ENCODE measurements around the gene PCGF1. TPM values are rescaled to one million over a fixed set of nuclear protein-coding genes. Genes with fewer than 3 reads are reported as not detected.

Gene PCGF1
- total and polyA plus RNA-seq, 2 of the 4 experiments (the other 2 are of a cell fraction): 23.4 to 31.4 TPM

GRCh38 chr2:74554820-74555531 lies 47.5 kb upstream of the PCGF1 start:
- Histone ChIP-seq H3K56ac (ENCODE audit: extremely low read depth, insufficient read depth, low read length) (peak overlapping the region; percentile 66), H4K8ac (ENCODE audit: low read depth in 2 of 2, low read length in 2 of 2) (peak overlapping the region; percentile 40 to 79), H3K4me2 (ENCODE audit: low read depth, low read length) (peak overlapping the region; percentile 88), H3K4me1 (ENCODE audit: control insufficient read depth, insufficient read depth, low read length) (peaks cover 16% of the 10 kb centered on the region), H2AK9ac (replicated peaks; ENCODE audit: low read depth, low read length, poor library complexity) (peak overlapping the region; percentile 92), H4K91ac (ENCODE audit: insufficient read depth, low read depth, low read length) (peak overlapping the region; percentile 81), H3K9me1 (ENCODE audit: insufficient read depth, low read length) (peaks cover 14% of the 10 kb centered on the region; the same call in 1 of the 2 replicates), H2BK120ac (ENCODE audit: low read depth, low read length) (peak overlapping the region; percentile 85), H3K27ac (ENCODE audit: insufficient read depth, low read length) (peak overlapping the region; percentile 78), H3K79me1 (ENCODE audit: low read depth in 1 of 2, low read length in 2 of 2) (peaks cover 14 to 60% of the 10 kb centered on the region in 2 experiments), H3K14ac (replicated peaks; ENCODE audit: low read depth, low read length) (peak overlapping the region; percentile 93), H3K9me3 (ENCODE audit: control insufficient read depth, insufficient read depth, low read length) (no peaks in the 10 kb centered on the region), H3K18ac (ENCODE audit: low read depth, low read length) (peak overlapping the region; percentile 30), H4K20me1 (ENCODE audit: insufficient read depth, low read length) (no peaks in the 10 kb centered on the region; the same call in 1 of the 2 replicates), H2BK5ac (ENCODE audit: low read depth, low read length, poor library complexity, severe bottlenecking) (peak overlapping the region; percentile 61), H2BK20ac (ENCODE audit: low read depth, low read length) (peak overlapping the region; percentile 39; the same call in 1 of the 2 replicates), H3K27me3 (ENCODE audit: control insufficient read depth, insufficient read depth, low read length) (no peaks in the 10 kb centered on the region), H4K5ac (ENCODE audit: low read depth, low read length) (peak overlapping the region; percentile 66), H2AFZ (replicated peaks; ENCODE audit: low read length, poor library complexity) (peak overlapping the region; percentile 95), H2BK15ac (ENCODE audit: low read depth, low read length) (peak overlapping the region; percentile 70; the same call in 2 of the 3 replicates), H3K9ac (ENCODE audit: low read depth, low read length) (peak overlapping the region; percentile 90), H3K23ac (ENCODE audit: low read depth, low read length) (peak overlapping the region; percentile 93), H3K36me3 (ENCODE audit: control insufficient read depth, insufficient read depth, low read length) (peaks cover 21% of the 10 kb centered on the region), H3K4me3 (ENCODE audit: insufficient read depth, low read depth, low read length) (peak overlapping the region; percentile 78), H2AK5ac (ENCODE audit: low read depth, low read length) (peak overlapping the region; percentile 37), H3K4ac (ENCODE audit: low read depth, low read length) (peak overlapping the region; percentile 95)
- DNase-seq: peak; percentile 27
- in situ Hi-C loops (cut with MboI; ENCODE audit: low sequenced_read_pairs) (no loop called here), dilution Hi-C loops (cut with HindIII; ENCODE audit: low sequenced_read_pairs, unreplicated experiment) (no loop called here), intact Hi-C loops (cut with micrococcal nuclease) (loop anchor here (1.0 to 2.0 kb wide), 2 partner anchors 32 to 48 kb away; partner anchors contain the start of gene PCGF1)
- no TSS peak for BruUV-seq (replicated peaks)
- no peak for TF ChIP-seq SMC3 (IDR thresholded peaks at IDR 0.05; ENCODE audit: low read depth, low read length)
- TF ChIP-seq RCOR1 (IDR thresholded peaks at IDR 0.05; ENCODE audit: insufficient replicate concordance, low read length): no peak
- no peak for TF ChIP-seq CEBPB (IDR thresholded peaks at IDR 0.05; ENCODE audit: low read depth, low read length)
- no peak for TF ChIP-seq ELK1 (IDR thresholded peaks at IDR 0.05; ENCODE audit: borderline replicate concordance, low read depth, low read length)
- TF ChIP-seq USF2 (IDR thresholded peaks at IDR 0.05; ENCODE audit: low read depth, low read length): no peak
- TF ChIP-seq FOS (IDR thresholded peaks at IDR 0.05; ENCODE audit: low read depth, low read length): no peak
- TF ChIP-seq RFX5 (IDR thresholded peaks at IDR 0.05; ENCODE audit: low read depth, low read length): no peak
- TF ChIP-seq MAFK (IDR thresholded peaks at IDR 0.05; ENCODE audit: low read depth, low read length): no peak
- WGBS, 2 experiments (ENCODE audit: extremely low coverage in 2 of 2, insufficient read length in 1 of 2): 10% methylated on average over 13 of the region's 58 CpGs; no CpG with 5 or more reads in 1 of the 2 experiments
- ATAC-seq (ENCODE audit: low read depth): peak; percentile 40
- ChIA-PET POLR2A (ENCODE audit: unreplicated experiment) (no interaction called here), CTCF (no interaction called here)
